GM12878 (cell line): ENCODE results near the gene TBATA. TPM values are rescaled to one million over a fixed set of nuclear protein-coding genes. Genes with fewer than 3 reads are reported as not detected.

Experiments
- ATF7 ChIP-seq: fragments of 450-650 bp; IDR thresholded peaks from 2 replicates; pipeline ENCODE4 v1.6.1; 2016; ENCODE audit warnings: low read depth, mild to moderate bottlenecking
- MYC ChIP-seq: IDR thresholded peaks from 2 replicates; pipeline ENCODE4 v1.6.1; 2011; ENCODE audit warnings: mild to moderate bottlenecking, low read length, moderate library complexity, inconsistent platforms; ENCODE audit not compliant: insufficient read depth, insufficient replicate concordance, insufficient read length, severe bottlenecking
- POLR2AphosphoS2 ChIP-seq: IDR thresholded peaks from 2 replicates; pipeline ENCODE4 v1.6.1; 2011; ENCODE audit warnings: low read depth, mild to moderate bottlenecking, low read length, improper control_type of control experiment, moderate library complexity
- SP1 ChIP-seq: IDR thresholded peaks from one replicate; pipeline ENCODE4 v1.6.1; 2011; ENCODE audit warnings: low read depth, low read length
- SREBF2 ChIP-seq: IDR thresholded peaks from 2 replicates; pipeline ENCODE4 v1.6.1; 2012; ENCODE audit warnings: mild to moderate bottlenecking, low read length
- ZBTB33 ChIP-seq: fragments of 450-650 bp; IDR thresholded peaks from 2 replicates; pipeline ENCODE4 v1.6.1; 2017; ENCODE audit warnings: mild to moderate bottlenecking
- polyA plus RNA-seq, 11 experiments: library from polyadenylated mRNA; depleted of rRNA in 4 of 11; unstranded in 6 of 11; stranded (reverse) in 5 of 11; fragments of >200 nt; fragmentation: Nextera tagmentation in 4 of 11; fragmentation: Illumina TruSeq in 1 of 11; extraction: Ambion mirVana in 4 of 11; extraction: Trizol in 1 of 11; gene quantifications; 1 replicate in 1 of 11; 2 replicates in 10 of 11; pipeline versions ENCODE4 v1.2.1 to v1.2.3, GENCODE V29; 2011 to 2016; ENCODE audit warnings: inconsistent platforms in 2 of 11, missing spikeins in 2 of 11, low read depth in 1 of 11
- total RNA-seq, 4 experiments: library from RNA; depleted of rRNA in 3 of 4; stranded (reverse); fragments of >200 nt in 3 of 4; fragmentation: Illumina TruSeq in 1 of 4; extraction: Trizol in 1 of 4; gene quantifications; 2 replicates each; pipeline versions ENCODE4 v1.2.1 to v1.2.3, GENCODE V29; 2013 to 2021
- TF ChIP-seq, protein P1 (sequence below): fragments of 450-650 bp; formaldehyde crosslinking; IDR thresholded peaks from 2 replicates; pipeline ENCODE4 v1.5.0; 2022; ENCODE audit warnings: mild to moderate bottlenecking, missing genetic modification characterization

Gene TBATA
- total and polyA plus RNA-seq, 10 of the 15 experiments (the other 5 are each of a cell fraction or from before 2014, with no cell fraction given) = not detected

- TF ChIP-seq SREBF2 (no peak), MYC (no peak), ZBTB33 (no peak), SP1 (no peak), ATF7 (no peak), POLR2AphosphoS2 (no peak)
- TF ChIP-seq, protein P1, sequence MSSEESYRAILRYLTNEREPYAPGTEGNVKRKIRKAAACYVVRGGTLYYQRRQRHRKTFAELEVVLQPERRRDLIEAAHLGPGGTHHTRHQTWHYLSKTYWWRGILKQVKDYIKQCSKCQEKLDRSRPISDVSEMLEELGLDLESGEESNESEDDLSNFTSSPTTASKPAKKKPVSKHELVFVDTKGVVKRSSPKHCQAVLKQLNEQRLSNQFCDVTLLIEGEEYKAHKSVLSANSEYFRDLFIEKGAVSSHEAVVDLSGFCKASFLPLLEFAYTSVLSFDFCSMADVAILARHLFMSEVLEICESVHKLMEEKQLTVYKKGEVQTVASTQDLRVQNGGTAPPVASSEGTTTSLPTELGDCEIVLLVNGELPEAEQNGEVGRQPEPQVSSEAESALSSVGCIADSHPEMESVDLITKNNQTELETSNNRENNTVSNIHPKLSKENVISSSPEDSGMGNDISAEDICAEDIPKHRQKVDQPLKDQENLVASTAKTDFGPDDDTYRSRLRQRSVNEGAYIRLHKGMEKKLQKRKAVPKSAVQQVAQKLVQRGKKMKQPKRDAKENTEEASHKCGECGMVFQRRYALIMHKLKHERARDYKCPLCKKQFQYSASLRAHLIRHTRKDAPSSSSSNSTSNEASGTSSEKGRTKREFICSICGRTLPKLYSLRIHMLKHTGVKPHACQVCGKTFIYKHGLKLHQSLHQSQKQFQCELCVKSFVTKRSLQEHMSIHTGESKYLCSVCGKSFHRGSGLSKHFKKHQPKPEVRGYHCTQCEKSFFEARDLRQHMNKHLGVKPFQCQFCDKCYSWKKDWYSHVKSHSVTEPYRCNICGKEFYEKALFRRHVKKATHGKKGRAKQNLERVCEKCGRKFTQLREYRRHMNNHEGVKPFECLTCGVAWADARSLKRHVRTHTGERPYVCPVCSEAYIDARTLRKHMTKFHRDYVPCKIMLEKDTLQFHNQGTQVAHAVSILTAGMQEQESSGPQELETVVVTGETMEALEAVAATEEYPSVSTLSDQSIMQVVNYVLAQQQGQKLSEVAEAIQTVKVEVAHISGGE (CRISPR knock-in tag) = no peak
- TF ChIP-seq, all 136 proteins: peak for 0
These were observed 24.1 kb downstream of the TBATA start (continued) for GRCh38 chr10:70761031-70761601.
